HepG2 (cell line): ENCODE measurements around the gene DDX50. TPM values are rescaled to one million over a fixed set of nuclear protein-coding genes. Genes with fewer than 3 reads are reported as not detected.

Source experiments
- CBX5 ChIP-seq: sonication (generic); formaldehyde crosslinking; IDR thresholded peaks from 2 replicates; pipeline ENCODE4 v1.4.0; 2020; ENCODE audit warnings: missing genetic modification reagents, borderline replicate concordance
- FOSL2 ChIP-seq: sonication (generic); formaldehyde crosslinking; IDR thresholded peaks from 2 replicates; pipeline ENCODE4 v1.4.0; 2020; ENCODE audit warnings: missing genetic modification reagents
- FOXA3 ChIP-seq: IDR thresholded peaks from 2 replicates; pipeline ENCODE4 v1.6.1; 2016; ENCODE audit warnings: missing genetic modification reagents, missing compliant biosample characterization
- IKZF5 ChIP-seq: IDR thresholded peaks from 2 replicates; pipeline ENCODE4 v1.6.1; 2018; ENCODE audit warnings: missing genetic modification reagents, mild to moderate bottlenecking, missing compliant biosample characterization
- KAT7 ChIP-seq: IDR thresholded peaks from 2 replicates; pipeline ENCODE4 v1.6.1; 2018; ENCODE audit warnings: borderline replicate concordance, missing compliant biosample characterization
- KDM5B ChIP-seq: sonication (generic); formaldehyde crosslinking; IDR thresholded peaks from 2 replicates; pipeline ENCODE4 v1.4.0; 2020; ENCODE audit warnings: missing genetic modification reagents, mild to moderate bottlenecking, borderline replicate concordance
- KLF12 ChIP-seq: sonication (generic); formaldehyde crosslinking; IDR thresholded peaks from 2 replicates; pipeline ENCODE4 v1.4.0; 2020; ENCODE audit warnings: missing genetic modification reagents, borderline replicate concordance
- MYC ChIP-seq: sonication (generic); formaldehyde crosslinking; IDR thresholded peaks from 2 replicates; pipeline ENCODE4 v1.9.0; 2021; ENCODE audit warnings: missing genetic modification reagents, borderline replicate concordance
- MZF1 ChIP-seq: sonication (generic); formaldehyde crosslinking; IDR thresholded peaks from 2 replicates; pipeline ENCODE4 v1.8.1; 2023; ENCODE audit warnings: mild to moderate bottlenecking, missing genetic modification reagents, borderline replicate concordance
- NAIF1 ChIP-seq: sonication (generic); formaldehyde crosslinking; IDR thresholded peaks from 2 replicates; pipeline ENCODE4 v1.5.0; 2020; ENCODE audit warnings: mild to moderate bottlenecking, missing genetic modification reagents, borderline replicate concordance
- RELA ChIP-seq: sonication (generic); formaldehyde crosslinking; IDR thresholded peaks from 2 replicates; pipeline ENCODE4 v1.4.0; 2020; ENCODE audit warnings: missing genetic modification reagents
- RNF2 ChIP-seq: fragments of 450-650 bp; conservative IDR thresholded peaks from 2 replicates; pipeline ENCODE4 v1.6.1; 2016; ENCODE audit warnings: low read depth
- SOX6 ChIP-seq, 2 experiments: fragments of 450-650 bp in 1 of 2; sonication (generic) in 1 of 2; formaldehyde crosslinking in 1 of 2; IDR thresholded peaks; 2 replicates each; pipeline versions ENCODE4 v1.4.0 to v1.6.1; 2017 to 2020; ENCODE audit warnings: antibody characterized with exemption in 1 of 2, mild to moderate bottlenecking in 1 of 2, missing genetic modification reagents in 1 of 2
- ZNF446 ChIP-seq: sonication (generic); formaldehyde crosslinking; IDR thresholded peaks from 2 replicates; pipeline ENCODE4 v1.5.0; 2020; ENCODE audit warnings: mild to moderate bottlenecking, missing genetic modification reagents
- ZNF558 ChIP-seq: sonication (generic); formaldehyde crosslinking; IDR thresholded peaks from 2 replicates; pipeline ENCODE4 v1.9.0; 2022; ENCODE audit warnings: mild to moderate bottlenecking, missing genetic modification reagents, borderline replicate concordance
- ZNF747 ChIP-seq: sonication (generic); formaldehyde crosslinking; IDR thresholded peaks from 2 replicates; pipeline ENCODE4 v1.8.1; 2023; ENCODE audit warnings: missing genetic modification reagents, mild to moderate bottlenecking, borderline replicate concordance
- ZSCAN12 ChIP-seq: sonication (generic); formaldehyde crosslinking; IDR thresholded peaks from 2 replicates; pipeline ENCODE4 v1.9.0; 2021; ENCODE audit warnings: mild to moderate bottlenecking, missing genetic modification reagents
- polyA plus RNA-seq, 8 experiments: library from polyadenylated mRNA; depleted of rRNA in 3 of 8; stranded (reverse) in 7 of 8; unstranded in 1 of 8; fragments of >200 nt; fragmentation: Illumina TruSeq in 4 of 8; extraction: Trizol in 4 of 8; gene quantifications; 2 replicates each; pipeline versions ENCODE4 v1.2.1 to v1.2.3, GENCODE V29; 2011 to 2016; ENCODE audit warnings: low read depth in 4 of 8, missing spikeins in 1 of 8, mixed read lengths in 1 of 8; ENCODE audit not compliant: insufficient read depth in 1 of 8
- total RNA-seq, 5 experiments: library from RNA; depleted of rRNA; stranded (reverse); fragments of >200 nt; fragmentation: Illumina TruSeq; extraction: Trizol; gene quantifications; 2 replicates each; pipeline ENCODE4 v1.2.3, GENCODE V29; 2016; ENCODE audit warnings: low read depth in 1 of 5
- TF ChIP-seq, protein P1 (sequence below): sonication (generic); formaldehyde crosslinking; IDR thresholded peaks from 2 replicates; pipeline ENCODE4 v1.4.0; 2020; ENCODE audit warnings: low read depth, mild to moderate bottlenecking, missing genetic modification reagents
- TF ChIP-seq, protein P2 (sequence below): sonication (generic); formaldehyde crosslinking; IDR thresholded peaks from 2 replicates; pipeline ENCODE4 v1.4.0; 2020; ENCODE audit warnings: missing genetic modification reagents
- TF ChIP-seq, protein P3 (sequence below): IDR thresholded peaks from 2 replicates; pipeline ENCODE4 v1.6.1; 2016; ENCODE audit warnings: missing compliant biosample characterization, missing genetic modification reagents, borderline replicate concordance
- TF ChIP-seq, protein P4 (sequence below): IDR thresholded peaks from 2 replicates; pipeline ENCODE4 v1.6.1; 2016; ENCODE audit warnings: mild to moderate bottlenecking
- TF ChIP-seq, protein P5 (sequence below): sonication (generic); formaldehyde crosslinking; IDR thresholded peaks from 2 replicates; pipeline ENCODE4 v1.4.0; 2020; ENCODE audit warnings: missing genetic modification reagents

The DDX50 gene
- total and polyA plus RNA-seq, 2 of the 13 experiments (the other 11 are each of a cell fraction or from before 2014, with no cell fraction given), result 19.0 to 38.2 TPM

- TF ChIP-seq, protein P1, sequence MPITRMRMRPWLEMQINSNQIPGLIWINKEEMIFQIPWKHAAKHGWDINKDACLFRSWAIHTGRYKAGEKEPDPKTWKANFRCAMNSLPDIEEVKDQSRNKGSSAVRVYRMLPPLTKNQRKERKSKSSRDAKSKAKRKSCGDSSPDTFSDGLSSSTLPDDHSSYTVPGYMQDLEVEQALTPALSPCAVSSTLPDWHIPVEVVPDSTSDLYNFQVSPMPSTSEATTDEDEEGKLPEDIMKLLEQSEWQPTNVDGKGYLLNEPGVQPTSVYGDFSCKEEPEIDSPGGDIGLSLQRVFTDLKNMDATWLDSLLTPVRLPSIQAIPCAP (CRISPR knock-in tag), result no peak
- no peak; the same call in 1 of the 2 replicates for TF ChIP-seq RELA (CRISPR knock-in tag)
- peak; percentile 58; the same call in 1 of the 2 replicates for TF ChIP-seq ZNF446 (CRISPR knock-in tag)
- TF ChIP-seq KLF12 (CRISPR knock-in tag), result peak; percentile 67
- TF ChIP-seq KAT7 (CRISPR knock-in tag), result 0 out of 2 replicates have a peak, but pooled peaks have one; percentile 25
- TF ChIP-seq, protein P2, sequence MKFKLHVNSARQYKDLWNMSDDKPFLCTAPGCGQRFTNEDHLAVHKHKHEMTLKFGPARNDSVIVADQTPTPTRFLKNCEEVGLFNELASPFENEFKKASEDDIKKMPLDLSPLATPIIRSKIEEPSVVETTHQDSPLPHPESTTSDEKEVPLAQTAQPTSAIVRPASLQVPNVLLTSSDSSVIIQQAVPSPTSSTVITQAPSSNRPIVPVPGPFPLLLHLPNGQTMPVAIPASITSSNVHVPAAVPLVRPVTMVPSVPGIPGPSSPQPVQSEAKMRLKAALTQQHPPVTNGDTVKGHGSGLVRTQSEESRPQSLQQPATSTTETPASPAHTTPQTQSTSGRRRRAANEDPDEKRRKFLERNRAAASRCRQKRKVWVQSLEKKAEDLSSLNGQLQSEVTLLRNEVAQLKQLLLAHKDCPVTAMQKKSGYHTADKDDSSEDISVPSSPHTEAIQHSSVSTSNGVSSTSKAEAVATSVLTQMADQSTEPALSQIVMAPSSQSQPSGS (CRISPR knock-in tag), result peak; percentile 79
- peak; percentile 79; the same call in 1 of the 2 replicates for TF ChIP-seq ZSCAN12 (CRISPR knock-in tag)
- TF ChIP-seq MZF1 (CRISPR knock-in tag), result no peak
- TF ChIP-seq, protein P3, sequence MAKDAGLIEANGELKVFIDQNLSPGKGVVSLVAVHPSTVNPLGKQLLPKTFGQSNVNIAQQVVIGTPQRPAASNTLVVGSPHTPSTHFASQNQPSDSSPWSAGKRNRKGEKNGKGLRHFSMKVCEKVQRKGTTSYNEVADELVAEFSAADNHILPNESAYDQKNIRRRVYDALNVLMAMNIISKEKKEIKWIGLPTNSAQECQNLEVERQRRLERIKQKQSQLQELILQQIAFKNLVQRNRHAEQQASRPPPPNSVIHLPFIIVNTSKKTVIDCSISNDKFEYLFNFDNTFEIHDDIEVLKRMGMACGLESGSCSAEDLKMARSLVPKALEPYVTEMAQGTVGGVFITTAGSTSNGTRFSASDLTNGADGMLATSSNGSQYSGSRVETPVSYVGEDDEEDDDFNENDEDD, result peak; percentile 93
- TF ChIP-seq ZNF747, result peak; percentile 61; the same call in 1 of the 2 replicates
- peak; percentile 73 for TF ChIP-seq IKZF5 (CRISPR knock-in tag)
- TF ChIP-seq NAIF1 (CRISPR knock-in tag), result peak; percentile 78; the same call in 1 of the 2 replicates
- TF ChIP-seq, protein P4, sequence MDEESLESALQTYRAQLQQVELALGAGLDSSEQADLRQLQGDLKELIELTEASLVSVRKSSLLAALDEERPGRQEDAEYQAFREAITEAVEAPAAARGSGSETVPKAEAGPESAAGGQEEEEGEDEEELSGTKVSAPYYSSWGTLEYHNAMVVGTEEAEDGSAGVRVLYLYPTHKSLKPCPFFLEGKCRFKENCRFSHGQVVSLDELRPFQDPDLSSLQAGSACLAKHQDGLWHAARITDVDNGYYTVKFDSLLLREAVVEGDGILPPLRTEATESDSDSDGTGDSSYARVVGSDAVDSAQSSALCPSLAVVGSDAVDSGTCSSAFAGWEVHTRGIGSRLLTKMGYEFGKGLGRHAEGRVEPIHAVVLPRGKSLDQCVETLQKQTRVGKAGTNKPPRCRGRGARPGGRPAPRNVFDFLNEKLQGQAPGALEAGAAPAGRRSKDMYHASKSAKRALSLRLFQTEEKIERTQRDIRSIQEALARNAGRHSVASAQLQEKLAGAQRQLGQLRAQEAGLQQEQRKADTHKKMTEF (CRISPR knock-in tag), result peak; percentile 67
- TF ChIP-seq SOX6 (IDR thresholded peaks at IDR 0.05), result no peak
- peak; percentile 38; the same call in 1 of the 2 replicates for TF ChIP-seq SOX6 (CRISPR knock-in tag; IDR thresholded peaks at IDR 0.05)
- no peak; the same call in 1 of the 2 replicates for TF ChIP-seq CBX5 (CRISPR knock-in tag)
- no peak; the same call in 1 of the 2 replicates for TF ChIP-seq ZNF558 (CRISPR knock-in tag)
- TF ChIP-seq FOSL2 (CRISPR knock-in tag), result peak; percentile 30; the same call in 1 of the 2 replicates
- peak; percentile 75; the same call in 1 of the 2 replicates for TF ChIP-seq KDM5B (CRISPR knock-in tag)
- TF ChIP-seq, protein P5, sequence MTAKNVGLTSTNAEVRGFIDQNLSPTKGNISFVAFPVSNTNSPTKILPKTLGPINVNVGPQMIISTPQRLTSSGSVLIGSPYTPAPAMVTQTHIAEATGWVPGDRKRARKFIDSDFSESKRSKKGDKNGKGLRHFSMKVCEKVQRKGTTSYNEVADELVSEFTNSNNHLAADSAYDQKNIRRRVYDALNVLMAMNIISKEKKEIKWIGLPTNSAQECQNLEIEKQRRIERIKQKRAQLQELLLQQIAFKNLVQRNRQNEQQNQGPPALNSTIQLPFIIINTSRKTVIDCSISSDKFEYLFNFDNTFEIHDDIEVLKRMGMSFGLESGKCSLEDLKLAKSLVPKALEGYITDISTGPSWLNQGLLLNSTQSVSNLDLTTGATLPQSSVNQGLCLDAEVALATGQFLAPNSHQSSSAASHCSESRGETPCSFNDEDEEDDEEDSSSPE (CRISPR knock-in tag), result peak; percentile 93
- peak; percentile 90 for TF ChIP-seq RNF2
- TF ChIP-seq FOXA3, result peak; percentile 44
- peak; percentile 97 for TF ChIP-seq MYC (CRISPR knock-in tag)
Measured at GRCh38 chr10:68955832-68956532, 54.9 kb downstream of the DDX50 start, which contains the start of gene DDX21 (continued).
